Testis (tissue), 2 donors: ENCODE results near the gene PRKAB2.

ENCODE experiments used
- POLR2A ChIP-seq: fragments of 450-650 bp; IDR thresholded peaks from one replicate; pipeline ENCODE4 v1.6.1; 2017; ENCODE audit warnings: antibody characterized with exemption, mild to moderate bottlenecking, moderate library complexity
- TF ChIP-seq, protein P1 (sequence below), 3 experiments: fragments of 450-650 bp in 2 of 3; fragments of 200-600 bp in 1 of 3; sonication (generic) in 1 of 3; IDR thresholded peaks; one replicate each; pipeline ENCODE4 v1.5.1; 2016 to 2019; ENCODE audit warnings: antibody characterized with exemption in 3 of 3, mild to moderate bottlenecking in 2 of 3, moderate library complexity in 1 of 3

DNA sequence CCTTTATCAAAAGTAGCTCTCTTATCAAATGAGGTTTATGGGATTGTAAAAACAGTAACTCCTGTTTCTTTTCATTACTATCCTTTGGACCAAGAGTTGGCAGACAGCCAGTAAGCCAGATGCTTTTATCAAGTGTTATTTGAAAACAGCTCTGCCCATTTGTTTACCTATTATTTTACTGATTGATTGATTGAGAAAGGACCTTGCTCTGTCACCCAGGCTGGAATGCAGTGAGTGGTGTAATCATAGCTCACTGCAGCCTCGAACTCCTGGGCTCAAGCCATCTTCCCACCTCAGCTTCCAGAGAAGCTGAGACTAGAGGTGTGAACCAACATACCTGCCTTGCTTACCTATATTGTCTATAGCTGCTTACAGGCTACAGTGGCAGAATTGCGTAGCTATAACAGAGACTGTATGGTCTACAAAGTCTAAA lies 3.6 kb downstream of the PRKAB2 start:
- TF ChIP-seq, protein P1, sequence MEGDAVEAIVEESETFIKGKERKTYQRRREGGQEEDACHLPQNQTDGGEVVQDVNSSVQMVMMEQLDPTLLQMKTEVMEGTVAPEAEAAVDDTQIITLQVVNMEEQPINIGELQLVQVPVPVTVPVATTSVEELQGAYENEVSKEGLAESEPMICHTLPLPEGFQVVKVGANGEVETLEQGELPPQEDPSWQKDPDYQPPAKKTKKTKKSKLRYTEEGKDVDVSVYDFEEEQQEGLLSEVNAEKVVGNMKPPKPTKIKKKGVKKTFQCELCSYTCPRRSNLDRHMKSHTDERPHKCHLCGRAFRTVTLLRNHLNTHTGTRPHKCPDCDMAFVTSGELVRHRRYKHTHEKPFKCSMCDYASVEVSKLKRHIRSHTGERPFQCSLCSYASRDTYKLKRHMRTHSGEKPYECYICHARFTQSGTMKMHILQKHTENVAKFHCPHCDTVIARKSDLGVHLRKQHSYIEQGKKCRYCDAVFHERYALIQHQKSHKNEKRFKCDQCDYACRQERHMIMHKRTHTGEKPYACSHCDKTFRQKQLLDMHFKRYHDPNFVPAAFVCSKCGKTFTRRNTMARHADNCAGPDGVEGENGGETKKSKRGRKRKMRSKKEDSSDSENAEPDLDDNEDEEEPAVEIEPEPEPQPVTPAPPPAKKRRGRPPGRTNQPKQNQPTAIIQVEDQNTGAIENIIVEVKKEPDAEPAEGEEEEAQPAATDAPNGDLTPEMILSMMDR (IDR thresholded peaks at IDR 0.05) = no peak
- no peak for TF ChIP-seq POLR2A
